Activated CD4-positive, alpha-beta T cell treated with anti-CD3 and anti-CD28 coated beads for 36 hours (primary cell): ENCODE results near the gene PDIA4. TPM values are rescaled to one million over a fixed set of nuclear protein-coding genes. Genes with fewer than 3 reads are reported as not detected.
"Not testable (repeated sequence)": the region's sequence is repeated elsewhere in the genome, so short reads cannot be mapped to it uniquely, and the experiment has no call there.

Source experiments
- ATAC-seq: fragments of 200-7000 bp; cut with Tn5 transposase; one replicate; pipeline ENCODE4 v1.10.0; 2021; ENCODE audit warnings: mild to moderate bottlenecking, moderate library complexity
- CTCF ChIA-PET: fragments of 350-600 bp; sonication (Branson Sonifier 250); formaldehyde crosslinking; loops from one replicate; lab custom pipeline; 2021; ENCODE audit warnings: antibody characterized with exemption; lab: Charles Lee
- POLR2A ChIA-PET: fragments of 350-600 bp; sonication (Branson Sonifier 250); formaldehyde crosslinking; loops from one replicate; lab custom pipeline; 2021; ENCODE audit warnings: antibody characterized with exemption, inconsistent platforms; lab: Charles Lee
- DNase-seq: peaks from one replicate; pipeline ENCODE4 v3.0.0-alpha.2; 2020
- H3K27ac Mint-ChIP-seq: one replicate; pipeline ENCODE4 v1.8.0; 2021; ENCODE audit warnings: mixed read lengths
- H3K27me3 Mint-ChIP-seq: one replicate; pipeline ENCODE4 v1.8.0; 2021; ENCODE audit warnings: mixed read lengths
- H3K36me3 Mint-ChIP-seq: one replicate; pipeline ENCODE4 v1.8.0; 2021; ENCODE audit warnings: low read depth, mixed read lengths
- H3K4me1 Mint-ChIP-seq: one replicate; pipeline ENCODE4 v1.8.0; 2021; ENCODE audit warnings: mixed read lengths
- H3K4me3 Mint-ChIP-seq: one replicate; pipeline ENCODE4 v1.8.0; 2021; ENCODE audit warnings: mild to moderate bottlenecking, moderate library complexity, mixed read lengths
- H3K9me3 Mint-ChIP-seq: one replicate; pipeline ENCODE4 v1.8.0; 2021; ENCODE audit warnings: low read depth, mixed read lengths
- intact Hi-C, 2 experiments: fragments of 100-400 bp; cut with DNase I in 1 of 2; cut with micrococcal nuclease in 1 of 2; formaldehyde crosslinking; loops; one replicate each; pipeline versions ENCODE4 v1.14.2 to v1.15.1; 2022 to 2024; cut with DNase I, micrococcal nuclease
- total RNA-seq, 2 experiments: library from RNA; stranded (reverse); gene quantifications; one replicate each; pipeline ENCODE4 v1.2.3, GENCODE V29; 2021

Gene PDIA4
- total RNA-seq, 2 experiments from 2014 or later: 88.3 to 90.1 TPM

GRCh38 chr7:148987010-148987750, 41.1 kb downstream of the PDIA4 start:
- POLR2A ChIA-PET: no interaction called here
- peaks cover 2% of the 10 kb centered on the region for H3K36me3 Mint-ChIP-seq
- ATAC-seq (peak; percentile 84), DNase-seq (peak; percentile 88)
- H3K4me1 Mint-ChIP-seq: peaks cover 40% of the 10 kb centered on the region
- H3K27me3 Mint-ChIP-seq: peaks cover 2% of the 10 kb centered on the region
- CTCF ChIA-PET: interaction anchor here (0.6 to 1.3 kb wide), 10 partner anchors 16 to 722 kb away, joined by 3 to 8 read pairs (median 4); no protein-coding TSS in a partner anchor
- H3K4me3 Mint-ChIP-seq: peak overlapping the region; percentile 90
- intact Hi-C loops: loop anchor here (1.0 to 5.0 kb wide), 13 partner anchors 41 to 885 kb away; partner anchors contain the start of genes PDIA4 (in 2 of the 2), ZNF786 (in 2 of the 2), ATP6V0E2 (in 1 of the 2) and EZH2 (in 1 of the 2)
- H3K9me3 Mint-ChIP-seq: no peaks in the 10 kb centered on the region
- H3K27ac Mint-ChIP-seq: peak overlapping the region; percentile 97

- DNase-seq: no peak
- no peak for ATAC-seq
- Mint-ChIP-seq H3K27me3 (peaks cover 2% of the 10 kb centered on the region), H3K36me3 (peaks cover 2% of the 10 kb centered on the region), H3K27ac (peak overlapping the region; percentile 97), H3K9me3 (no peaks in the 10 kb centered on the region), H3K4me1 (peaks cover 40% of the 10 kb centered on the region), H3K4me3 (peak overlapping the region; percentile 90)
- intact Hi-C loops: loop anchor here (1.0 to 5.0 kb wide), 13 partner anchors 42 to 886 kb away; partner anchors contain the start of genes PDIA4 (in 2 of the 2), ZNF786 (in 2 of the 2), ATP6V0E2 (in 1 of the 2) and EZH2 (in 1 of the 2)
- CTCF ChIA-PET: interaction anchor here (0.6 kb wide), 1 partner anchor 20 kb away, joined by 3 read pairs; no protein-coding TSS in a partner anchor
- POLR2A ChIA-PET: no interaction called here
These were observed 41.6 kb downstream of the PDIA4 start for GRCh38 chr7:148986742-148987009.

- H3K9me3 Mint-ChIP-seq: no peaks in the 10 kb centered on the region
- ChIA-PET POLR2A (interaction anchor here (0.9 to 1.1 kb wide), 2 partner anchors 72 to 101 kb away, joined by 4 read pairs; no protein-coding TSS in a partner anchor), CTCF (interaction anchor here (0.5 to 1.5 kb wide), 14 partner anchors 13 to 483 kb away, joined by 3 to 9 read pairs (median 4); partner anchors contain the start of gene ZNF282)
- H3K36me3 Mint-ChIP-seq: peaks cover 2% of the 10 kb centered on the region
- H3K4me3 Mint-ChIP-seq: peak overlapping the region; percentile 84
- peak; percentile 94 for DNase-seq
- intact Hi-C loops: no loop called here
- peak overlapping the region; percentile 91 for H3K27ac Mint-ChIP-seq
- peaks cover 49% of the 10 kb centered on the region for H3K4me1 Mint-ChIP-seq
- ATAC-seq: peak; percentile 74
- H3K27me3 Mint-ChIP-seq: peaks cover 2% of the 10 kb centered on the region
These were observed 44.8 kb downstream of the PDIA4 start for GRCh38 chr7:148983200-148984146.

- Mint-ChIP-seq H3K9me3 (no peaks in the 10 kb centered on the region), H3K27ac (peak overlapping the region; percentile 67), H3K36me3 (peaks cover 2% of the 10 kb centered on the region), H3K27me3 (peaks cover 2% of the 10 kb centered on the region), H3K4me1 (peaks cover 42% of the 10 kb centered on the region), H3K4me3 (peak overlapping the region; percentile 84)
- DNase-seq (no peak), ATAC-seq (no peak)
- intact Hi-C loops: no loop called here
- POLR2A ChIA-PET: interaction anchor here (0.9 kb wide), 1 partner anchor 71 kb away, joined by 4 read pairs; no protein-coding TSS in a partner anchor
- CTCF ChIA-PET: interaction anchor here (0.5 to 1.5 kb wide), 12 partner anchors 13 to 483 kb away, joined by 3 to 9 read pairs (median 4); partner anchors contain the start of gene ZNF282
These were observed 45.6 kb downstream of the PDIA4 start for GRCh38 chr7:148982654-148983199.

- ATAC-seq (peak; percentile 31), DNase-seq (peak; percentile 52)
- Mint-ChIP-seq H3K4me1 (peaks cover 28% of the 10 kb centered on the region), H3K27me3 (peaks cover 2% of the 10 kb centered on the region), H3K36me3 (peaks cover 2% of the 10 kb centered on the region), H3K9me3 (no peaks in the 10 kb centered on the region), H3K4me3 (peak overlapping the region; percentile 11), H3K27ac (peak overlapping the region; percentile 72)
- intact Hi-C loops: no loop called here
- ChIA-PET POLR2A (interaction anchor here (0.7 to 0.9 kb wide), 4 partner anchors 8 to 259 kb away, joined by 3 to 4 read pairs (median 4); no protein-coding TSS in a partner anchor), CTCF (interaction anchor here (1.0 to 2.5 kb wide), 5 partner anchors 10 to 123 kb away, joined by 3 to 8 read pairs (median 4); no protein-coding TSS in a partner anchor)
These were observed 48.5 kb downstream of the PDIA4 start for GRCh38 chr7:148979827-148980226.

- intact Hi-C loops, ATAC-seq, H3K27me3 Mint-ChIP-seq, H3K9me3 Mint-ChIP-seq, DNase-seq, H3K4me3 Mint-ChIP-seq, H3K36me3 Mint-ChIP-seq, H3K27ac Mint-ChIP-seq: not testable (repeated sequence)
- ChIA-PET CTCF (interaction anchor here (1.3 to 2.5 kb wide), 4 partner anchors 9 to 99 kb away, joined by 3 to 8 read pairs (median 6); no protein-coding TSS in a partner anchor), POLR2A (interaction anchor here (0.6 to 0.9 kb wide), 2 partner anchors 8 to 41 kb away, joined by 3 to 4 read pairs; no protein-coding TSS in a partner anchor)
- H3K4me1 Mint-ChIP-seq: peaks cover 21% of the 10 kb centered on the region
These were observed 49.2 kb downstream of the PDIA4 start for GRCh38 chr7:148979072-148979471.

- ATAC-seq (no peak), DNase-seq (no peak)
- intact Hi-C loops: no loop called here
- Mint-ChIP-seq H3K4me1 (peaks cover 13% of the 10 kb centered on the region), H3K36me3 (no peaks in the 10 kb centered on the region), H3K9me3 (no peaks in the 10 kb centered on the region), H3K4me3 (no peak overlapping the region), H3K27me3 (no peaks in the 10 kb centered on the region), H3K27ac (no peak overlapping the region)
- POLR2A ChIA-PET: no interaction called here
- CTCF ChIA-PET: interaction anchor here (0.6 to 2.5 kb wide), 2 partner anchors 15 to 26 kb away, joined by 3 to 7 read pairs; no protein-coding TSS in a partner anchor
These were observed 50.2 kb downstream of the PDIA4 start for GRCh38 chr7:148978091-148978490.

- CTCF ChIA-PET: interaction anchor here (1.2 to 1.7 kb wide), 4 partner anchors 9 to 471 kb away, joined by 3 to 5 read pairs (median 4); no protein-coding TSS in a partner anchor
- no peaks in the 10 kb centered on the region for H3K36me3 Mint-ChIP-seq
- H3K4me3 Mint-ChIP-seq: no peak overlapping the region
- no peaks in the 10 kb centered on the region for H3K27me3 Mint-ChIP-seq
- no peak for ATAC-seq
- H3K27ac Mint-ChIP-seq: no peak overlapping the region
- no peak for DNase-seq
- intact Hi-C loops: no loop called here
- POLR2A ChIA-PET: no interaction called here
- H3K4me1 Mint-ChIP-seq: peaks cover 13% of the 10 kb centered on the region
- no peaks in the 10 kb centered on the region for H3K9me3 Mint-ChIP-seq
These were observed 52.4 kb downstream of the PDIA4 start for GRCh38 chr7:148975896-148976295.

- Mint-ChIP-seq H3K4me3 (no peak overlapping the region), H3K9me3 (no peaks in the 10 kb centered on the region), H3K4me1 (no peaks in the 10 kb centered on the region), H3K36me3 (no peaks in the 10 kb centered on the region), H3K27me3 (no peaks in the 10 kb centered on the region), H3K27ac (no peak overlapping the region)
- no peak for DNase-seq
- ATAC-seq: no peak
- intact Hi-C loops: no loop called here
- CTCF ChIA-PET: interaction anchor here (0.5 kb wide), 1 partner anchor 708 kb away, joined by 3 read pairs; no protein-coding TSS in a partner anchor
- POLR2A ChIA-PET: no interaction called here
These were observed 55.0 kb downstream of the PDIA4 start for GRCh38 chr7:148973256-148973655.

GRCh38 chr7:148972375-148972774, 55.9 kb downstream of the PDIA4 start:
- DNase-seq: no peak
- H3K4me3 Mint-ChIP-seq: no peak overlapping the region
- POLR2A ChIA-PET: no interaction called here

More at GRCh38 chr7:148972375-148972774, 55.9 kb downstream of the PDIA4 start:
- Mint-ChIP-seq H3K4me1 (no peaks in the 10 kb centered on the region), H3K27me3 (no peaks in the 10 kb centered on the region), H3K9me3 (no peaks in the 10 kb centered on the region), H3K36me3 (no peaks in the 10 kb centered on the region), H3K27ac (no peak overlapping the region)
- CTCF ChIA-PET: interaction anchor here (1.0 to 1.1 kb wide), 2 partner anchors 34 to 117 kb away, joined by 4 read pairs; no protein-coding TSS in a partner anchor
- ATAC-seq: no peak
- intact Hi-C loops: no loop called here
